Thyroid gland (tissue), 4 donors: ENCODE results near the gene STAG2.

Experiments
- POLR2A ChIP-seq, 2 donors: fragments of 450-650 bp; IDR thresholded peaks; one replicate each; pipeline ENCODE4 v1.6.1; 2017; ENCODE audit warnings: antibody characterized with exemption in 2 of 2, mild to moderate bottlenecking in 2 of 2, moderate library complexity in 1 of 2
- TF ChIP-seq, protein P1 (sequence below), 6 experiments: fragments of 200-600 bp in 3 of 6; fragments of 450-650 bp in 3 of 6; sonication (generic) in 3 of 6; IDR thresholded peaks; one replicate each; pipeline ENCODE4 v1.5.1; 2016 to 2019; ENCODE audit warnings: antibody characterized with exemption in 6 of 6, mild to moderate bottlenecking in 2 of 6, inconsistent platforms in 1 of 6, moderate library complexity in 1 of 6

DNA sequence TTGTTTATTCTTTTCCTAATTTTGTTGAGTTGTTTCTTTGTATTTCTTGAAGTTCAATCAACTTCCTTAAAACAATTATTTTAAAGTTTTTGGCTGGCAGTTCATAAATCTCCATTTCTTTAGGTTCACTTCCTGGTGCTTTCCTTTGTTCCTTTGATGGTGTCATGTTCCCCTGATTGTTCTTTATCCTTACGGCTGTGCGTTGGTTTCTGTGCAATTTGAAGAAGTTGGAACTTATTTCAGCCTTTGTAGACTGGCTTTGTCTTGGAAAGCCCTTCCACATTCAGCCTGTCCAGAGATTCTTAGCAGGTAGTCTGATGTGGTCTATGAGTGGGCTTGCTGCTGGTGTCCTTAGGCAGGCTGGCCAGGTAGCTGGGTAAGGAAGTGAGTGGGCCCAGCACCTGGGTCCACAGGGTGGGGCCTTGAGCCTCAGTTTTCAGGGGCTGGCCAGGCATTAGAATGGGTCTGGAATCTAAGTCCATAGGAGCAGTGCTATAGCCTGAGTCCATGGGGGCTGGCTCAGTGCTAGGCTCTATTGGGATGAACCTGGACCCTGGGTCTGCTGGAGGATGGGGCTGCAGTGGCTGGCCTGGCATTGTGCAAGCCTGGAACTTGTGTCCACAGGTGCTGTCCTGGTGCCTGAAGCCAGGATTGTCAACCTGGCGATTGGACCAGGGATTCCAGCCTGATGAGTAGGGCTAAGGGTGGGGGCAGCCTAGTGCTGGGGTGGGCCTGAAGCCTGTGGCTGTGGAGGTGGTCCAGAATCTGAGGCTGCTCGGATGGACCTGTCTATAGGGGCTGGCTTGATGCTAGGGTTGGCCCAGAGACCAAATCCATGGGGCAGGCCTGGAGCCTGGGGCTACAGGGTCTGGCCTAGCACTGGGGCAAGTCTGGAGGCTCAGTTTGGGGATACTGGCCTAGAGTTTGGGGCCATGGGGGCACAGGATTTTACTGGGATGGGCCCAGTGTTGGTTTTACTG lies 152.4 kb downstream of the STAG2 start:
- TF ChIP-seq, protein P1, sequence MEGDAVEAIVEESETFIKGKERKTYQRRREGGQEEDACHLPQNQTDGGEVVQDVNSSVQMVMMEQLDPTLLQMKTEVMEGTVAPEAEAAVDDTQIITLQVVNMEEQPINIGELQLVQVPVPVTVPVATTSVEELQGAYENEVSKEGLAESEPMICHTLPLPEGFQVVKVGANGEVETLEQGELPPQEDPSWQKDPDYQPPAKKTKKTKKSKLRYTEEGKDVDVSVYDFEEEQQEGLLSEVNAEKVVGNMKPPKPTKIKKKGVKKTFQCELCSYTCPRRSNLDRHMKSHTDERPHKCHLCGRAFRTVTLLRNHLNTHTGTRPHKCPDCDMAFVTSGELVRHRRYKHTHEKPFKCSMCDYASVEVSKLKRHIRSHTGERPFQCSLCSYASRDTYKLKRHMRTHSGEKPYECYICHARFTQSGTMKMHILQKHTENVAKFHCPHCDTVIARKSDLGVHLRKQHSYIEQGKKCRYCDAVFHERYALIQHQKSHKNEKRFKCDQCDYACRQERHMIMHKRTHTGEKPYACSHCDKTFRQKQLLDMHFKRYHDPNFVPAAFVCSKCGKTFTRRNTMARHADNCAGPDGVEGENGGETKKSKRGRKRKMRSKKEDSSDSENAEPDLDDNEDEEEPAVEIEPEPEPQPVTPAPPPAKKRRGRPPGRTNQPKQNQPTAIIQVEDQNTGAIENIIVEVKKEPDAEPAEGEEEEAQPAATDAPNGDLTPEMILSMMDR (IDR thresholded peaks at IDR 0.05), result no peak
- TF ChIP-seq POLR2A (IDR thresholded peaks at IDR 0.05), result no peak
